ENCODE measurements around the gene UPP2. TPM values are rescaled to one million over a fixed set of nuclear protein-coding genes. Genes with fewer than 3 reads are reported as not detected.

UPP2 gene
- total and polyA plus RNA-seq, 10 donors, result 0.02 TPM; not detected in 9

GRCh38 chr2:158130832-158131473 is 29.3 kb downstream of the UPP2 start:
- no peak overlapping the region for H3K27ac ChIP-seq
- TF ChIP-seq CTCF (IDR thresholded peaks at IDR 0.05 in 8 of 11, conservative IDR thresholded peaks at IDR 0.05 in 3 of 11) (no peak), POLR2A (IDR thresholded peaks at IDR 0.05) (no peak), POLR2AphosphoS5 (IDR thresholded peaks at IDR 0.05) (no peak)
- no peak overlapping the region for H3K4me3 ChIP-seq
- H3K9me3 ChIP-seq, result no peaks in the 10 kb centered on the region
- DNase-seq, result no peak
- no peaks in the 10 kb centered on the region for H3K36me3 ChIP-seq
- WGBS, 5 donors, result 67 to 77% (median 74%) methylated on average over 2 of the region's 2 CpGs
- intact Hi-C loops (cut with DNase I; ENCODE audit: low total_unique reads), result no loop called here
- no peaks in the 10 kb centered on the region for H3K27me3 ChIP-seq (replicated peaks in 1 of 7)
- H3K4me1 ChIP-seq, result no peaks in the 10 kb centered on the region

GRCh38 chr2:158131483-158131912 is 29.8 kb downstream of the UPP2 start:
- no peaks in the 10 kb centered on the region for H3K36me3 ChIP-seq
- no peak for DNase-seq
- no peak overlapping the region for H3K27ac ChIP-seq
- no peaks in the 10 kb centered on the region for H3K27me3 ChIP-seq (replicated peaks in 1 of 7)
- no peaks in the 10 kb centered on the region for H3K4me1 ChIP-seq
- H3K9me3 ChIP-seq, result no peaks in the 10 kb centered on the region
- 81 to 100% (median 93%) methylated on average over 1 of the region's 1 CpG for WGBS, 5 donors
- no peak for TF ChIP-seq POLR2A (IDR thresholded peaks at IDR 0.05)
- TF ChIP-seq CTCF (IDR thresholded peaks at IDR 0.05 in 8 of 11, conservative IDR thresholded peaks at IDR 0.05 in 3 of 11), result no peak
- intact Hi-C loops (cut with DNase I; ENCODE audit: low total_unique reads), result no loop called here
- no peak overlapping the region for H3K4me3 ChIP-seq

GRCh38 chr2:158131919-158132566 is 30.4 kb downstream of the UPP2 start:
- no peaks in the 10 kb centered on the region for H3K36me3 ChIP-seq
- 86 to 98% (median 95%) methylated on average over 7 of the region's 7 CpGs for WGBS, 5 donors
- TF ChIP-seq POLR2A (IDR thresholded peaks at IDR 0.05) (no peak), POLR2AphosphoS5 (IDR thresholded peaks at IDR 0.05) (no peak), CTCF (IDR thresholded peaks at IDR 0.05 in 8 of 11, conservative IDR thresholded peaks at IDR 0.05 in 3 of 11) (no peak)
- no peak overlapping the region for H3K4me3 ChIP-seq
- no peaks in the 10 kb centered on the region for H3K9me3 ChIP-seq
- no peak overlapping the region for H3K27ac ChIP-seq
- intact Hi-C loops (cut with DNase I; ENCODE audit: low total_unique reads), result no loop called here
- H3K4me1 ChIP-seq, result no peaks in the 10 kb centered on the region
- no peaks in the 10 kb centered on the region for H3K27me3 ChIP-seq (replicated peaks in 1 of 7)
- no peak for DNase-seq

GRCh38 chr2:158134055-158134454 is 32.4 kb downstream of the UPP2 start:
- no peaks in the 10 kb centered on the region for H3K36me3 ChIP-seq
- H3K4me1 ChIP-seq, result no peaks in the 10 kb centered on the region
- WGBS, 5 donors, result 66 to 77% (median 72%) methylated on average over 4 of the region's 4 CpGs
- TF ChIP-seq CTCF (IDR thresholded peaks at IDR 0.05 in 8 of 11, conservative IDR thresholded peaks at IDR 0.05 in 3 of 11) (no peak), POLR2A (IDR thresholded peaks at IDR 0.05) (no peak), POLR2AphosphoS5 (IDR thresholded peaks at IDR 0.05) (no peak)
- intact Hi-C loops (cut with DNase I; ENCODE audit: low total_unique reads), result no loop called here
- H3K27ac ChIP-seq, result no peak overlapping the region
- H3K4me3 ChIP-seq, result no peak overlapping the region
- no peak for DNase-seq
- H3K9me3 ChIP-seq, result no peaks in the 10 kb centered on the region
- no peaks in the 10 kb centered on the region for H3K27me3 ChIP-seq (replicated peaks in 1 of 7)

Data from spleen (tissue), 11 donors.